ENCODE measurements around the gene MDFI. TPM values are rescaled to one million over a fixed set of nuclear protein-coding genes. Genes with fewer than 3 reads are reported as not detected.

MDFI gene
- total and polyA plus RNA-seq, 4 donors: 0.24 to 2.8 (median 0.50) TPM; not detected in 1

DNA sequence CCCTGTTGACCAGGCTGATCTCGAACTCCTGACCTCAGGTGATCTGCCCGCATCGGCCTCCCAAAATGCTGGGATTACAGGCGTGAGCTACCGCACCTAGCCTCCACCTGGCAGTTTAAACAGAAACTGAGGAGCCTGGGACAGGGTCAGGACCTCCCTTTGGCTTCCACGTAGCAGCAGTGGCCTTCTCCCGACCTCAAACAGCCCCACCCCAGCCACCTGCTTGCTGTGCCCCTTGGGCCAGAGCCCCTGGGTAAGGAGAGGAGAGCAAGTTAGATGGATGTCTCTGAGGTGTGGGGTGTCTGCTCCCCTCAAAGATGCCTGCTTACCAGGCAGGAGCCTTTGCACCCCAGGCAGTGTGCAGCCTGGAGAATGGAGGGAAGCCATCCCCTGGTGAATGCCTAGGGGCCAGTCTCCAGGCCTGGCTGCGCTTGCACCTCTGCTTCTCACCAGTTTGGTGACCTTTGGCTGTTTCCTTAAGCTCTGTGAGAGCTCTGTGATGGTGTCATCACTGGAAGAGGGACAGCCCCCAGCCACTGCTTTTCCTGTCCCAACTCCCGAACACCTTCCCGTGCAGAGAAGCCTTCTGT is 42.1 kb upstream of the MDFI start:
- Histone ChIP-seq H3K4me1 (ENCODE audit: control insufficient read depth in 4 of 4, insufficient read depth in 4 of 4, low read length in 3 of 4) (no peaks in the 10 kb centered on the region), H3K9me3 (ENCODE audit: control insufficient read depth in 4 of 4, low read length in 3 of 4) (no peaks in the 10 kb centered on the region), H3K36me3 (ENCODE audit: control insufficient read depth in 4 of 4, insufficient read depth in 3 of 4, low read depth in 1 of 4, low read length in 3 of 4) (peaks cover 8 to 24% (median 12%) of the 10 kb centered on the region in 4 donors), H3K27ac (ENCODE audit: low read depth in 1 of 2, low read length in 2 of 2) (no peak overlapping the region), H3K27me3 (ENCODE audit: control insufficient read depth in 4 of 4, insufficient read depth in 4 of 4, low read length in 3 of 4) (no peaks in the 10 kb centered on the region), H3K9ac (ENCODE audit: low read depth in 1 of 2, low read length in 2 of 2) (no peak overlapping the region), H3K4me3 (ENCODE audit: low read depth in 1 of 3, low read length in 3 of 3) (no peak overlapping the region)
- no peak for TF ChIP-seq REST (IDR thresholded peaks at IDR 0.05)
- no peak for TF ChIP-seq YY1 (IDR thresholded peaks at IDR 0.05)
- TF ChIP-seq, protein P1, sequence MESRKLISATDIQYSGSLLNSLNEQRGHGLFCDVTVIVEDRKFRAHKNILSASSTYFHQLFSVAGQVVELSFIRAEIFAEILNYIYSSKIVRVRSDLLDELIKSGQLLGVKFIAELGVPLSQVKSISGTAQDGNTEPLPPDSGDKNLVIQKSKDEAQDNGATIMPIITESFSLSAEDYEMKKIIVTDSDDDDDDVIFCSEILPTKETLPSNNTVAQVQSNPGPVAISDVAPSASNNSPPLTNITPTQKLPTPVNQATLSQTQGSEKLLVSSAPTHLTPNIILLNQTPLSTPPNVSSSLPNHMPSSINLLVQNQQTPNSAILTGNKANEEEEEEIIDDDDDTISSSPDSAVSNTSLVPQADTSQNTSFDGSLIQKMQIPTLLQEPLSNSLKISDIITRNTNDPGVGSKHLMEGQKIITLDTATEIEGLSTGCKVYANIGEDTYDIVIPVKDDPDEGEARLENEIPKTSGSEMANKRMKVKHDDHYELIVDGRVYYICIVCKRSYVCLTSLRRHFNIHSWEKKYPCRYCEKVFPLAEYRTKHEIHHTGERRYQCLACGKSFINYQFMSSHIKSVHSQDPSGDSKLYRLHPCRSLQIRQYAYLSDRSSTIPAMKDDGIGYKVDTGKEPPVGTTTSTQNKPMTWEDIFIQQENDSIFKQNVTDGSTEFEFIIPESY (IDR thresholded peaks at IDR 0.05): no peak
- no peak for TF ChIP-seq RAD21 (IDR thresholded peaks at IDR 0.05)
- TF ChIP-seq JUND (IDR thresholded peaks at IDR 0.05): no peak
- TF ChIP-seq SP1 (IDR thresholded peaks at IDR 0.05): no peak
- TF ChIP-seq FOXA1 (IDR thresholded peaks at IDR 0.05): no peak
- TF ChIP-seq TAF1 (conservative IDR thresholded peaks at IDR 0.05): no peak
- no peak for TF ChIP-seq RXRA (IDR thresholded peaks at IDR 0.05)
- TF ChIP-seq, protein P2, sequence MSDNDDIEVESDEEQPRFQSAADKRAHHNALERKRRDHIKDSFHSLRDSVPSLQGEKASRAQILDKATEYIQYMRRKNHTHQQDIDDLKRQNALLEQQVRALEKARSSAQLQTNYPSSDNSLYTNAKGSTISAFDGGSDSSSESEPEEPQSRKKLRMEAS (IDR thresholded peaks at IDR 0.05): no peak
- no peak for DNase-seq (ENCODE audit: low spot score)
- 89% methylated on average over 10 of the region's 10 CpGs for WGBS

GRCh38 chr6:41596807-41597206 is 41.5 kb upstream of the MDFI start:
- H3K4me1 ChIP-seq (ENCODE audit: control insufficient read depth in 4 of 4, insufficient read depth in 4 of 4, low read length in 3 of 4): no peaks in the 10 kb centered on the region
- peaks cover 8 to 24% (median 12%) of the 10 kb centered on the region in 4 donors for H3K36me3 ChIP-seq (ENCODE audit: control insufficient read depth in 4 of 4, insufficient read depth in 3 of 4, low read depth in 1 of 4, low read length in 3 of 4)
- WGBS: 96% methylated on average over 11 of the region's 11 CpGs
- H3K27me3 ChIP-seq (ENCODE audit: control insufficient read depth in 4 of 4, insufficient read depth in 4 of 4, low read length in 3 of 4): no peaks in the 10 kb centered on the region
- no peak overlapping the region for H3K9ac ChIP-seq (ENCODE audit: low read depth in 1 of 2, low read length in 2 of 2)
- H3K27ac ChIP-seq (ENCODE audit: low read depth in 1 of 2, low read length in 2 of 2): no peak overlapping the region
- no peak for DNase-seq (ENCODE audit: low spot score)
- no peaks in the 10 kb centered on the region for H3K9me3 ChIP-seq (ENCODE audit: control insufficient read depth in 4 of 4, low read length in 3 of 4)
- H3K4me3 ChIP-seq (ENCODE audit: low read depth in 1 of 3, low read length in 3 of 3): no peak overlapping the region
- TF ChIP-seq CTCF (IDR thresholded peaks at IDR 0.05; ENCODE audit: low read depth, low read length, missing input control) (no peak), TAF1 (conservative IDR thresholded peaks at IDR 0.05) (no peak), HNF4A (conservative IDR thresholded peaks at IDR 0.05) (no peak), FOXA2 (IDR thresholded peaks at IDR 0.05) (no peak), SP1 (IDR thresholded peaks at IDR 0.05) (no peak), GABPA (IDR thresholded peaks at IDR 0.05 in 1 of 2, conservative IDR thresholded peaks at IDR 0.05 in 1 of 2) (no peak), RXRA (IDR thresholded peaks at IDR 0.05) (no peak), JUND (IDR thresholded peaks at IDR 0.05) (no peak), RAD21 (IDR thresholded peaks at IDR 0.05) (no peak), REST (IDR thresholded peaks at IDR 0.05) (no peak), HNF4G (IDR thresholded peaks at IDR 0.05) (no peak), NR2F2 (IDR thresholded peaks at IDR 0.05) (no peak), YY1 (IDR thresholded peaks at IDR 0.05) (no peak), EGR1 (IDR thresholded peaks at IDR 0.05; ENCODE audit: low read depth in 2 of 2) (no peak)
- TF ChIP-seq, protein P1 (IDR thresholded peaks at IDR 0.05): no peak
- TF ChIP-seq, protein P2 (IDR thresholded peaks at IDR 0.05): no peak

Measured in liver (tissue), 9 donors.